ENCODE measurements around the gene SUN3.

GRCh38 chr7:48028938-48029337 lies at the start of gene SUN3:
- TF ChIP-seq CTCF (IDR thresholded peaks at IDR 0.05) (no peak), POLR2A (IDR thresholded peaks at IDR 0.05) (no peak)
